ENCODE results near the gene PRKCZ.
"Not testable (repeated sequence)": the region's sequence is repeated elsewhere in the genome, so short reads cannot be mapped to it uniquely, and the experiment has no call there.

PRKCZ gene

GRCh38 chr1:2091611-2092604 lies 41.7 kb downstream of the PRKCZ start:
- TF ChIP-seq CTCF (IDR thresholded peaks at IDR 0.05; ENCODE audit: insufficient read depth, low read depth, low read length, missing control alignments) = peak; percentile 18
- no peak overlapping the region for H3K4me3 ChIP-seq (ENCODE audit: low read depth, low read length)
- no peak for DNase-seq (ENCODE audit: low read depth)

GRCh38 chr1:2093055-2093454 lies 42.8 kb downstream of the PRKCZ start:
- TF ChIP-seq CTCF (IDR thresholded peaks at IDR 0.05; ENCODE audit: insufficient read depth, low read depth, low read length, missing control alignments) = no peak
- no peak overlapping the region for H3K4me3 ChIP-seq (ENCODE audit: low read depth, low read length)
- DNase-seq (ENCODE audit: low read depth) = no peak

- no peak for DNase-seq (ENCODE audit: low read depth)
- no peak for TF ChIP-seq CTCF (IDR thresholded peaks at IDR 0.05; ENCODE audit: insufficient read depth, low read depth, low read length, missing control alignments)
- H3K4me3 ChIP-seq (ENCODE audit: low read depth, low read length) = no peak overlapping the region
These were observed 43.4 kb downstream of the PRKCZ start for GRCh38 chr1:2093636-2094035.

GRCh38 chr1:2094269-2095158 lies 44.3 kb downstream of the PRKCZ start:
- not testable (repeated sequence) for H3K4me3 ChIP-seq (ENCODE audit: low read depth, low read length); DNase-seq (ENCODE audit: low read depth)

- TF ChIP-seq CTCF (IDR thresholded peaks at IDR 0.05; ENCODE audit: insufficient read depth, low read depth, low read length, missing control alignments) = no peak
- DNase-seq (ENCODE audit: low read depth) = no peak
- H3K4me3 ChIP-seq (ENCODE audit: low read depth, low read length) = no peak overlapping the region
These were observed 45.2 kb downstream of the PRKCZ start for GRCh38 chr1:2095394-2095793.

- H3K4me3 ChIP-seq (ENCODE audit: low read depth, low read length) = no peak overlapping the region
- DNase-seq (ENCODE audit: low read depth) = no peak
- no peak for TF ChIP-seq CTCF (IDR thresholded peaks at IDR 0.05; ENCODE audit: insufficient read depth, low read depth, low read length, missing control alignments)
These were observed 45.9 kb downstream of the PRKCZ start for GRCh38 chr1:2095981-2096736.
